GM20000 (cell line): ENCODE results near the gene ADGRA1.

Source experiments
- DNase-seq: peaks from one replicate; pipeline ENCODE4 v3.0.0; 2012; ENCODE audit warnings: low spot score
- CTCF ChIP-seq: IDR thresholded peaks from 2 replicates; pipeline ENCODE4 v1.5.1; 2012; ENCODE audit warnings: mild to moderate bottlenecking, control low read depth; ENCODE audit errors: extremely low read depth, missing control alignments

The ADGRA1 gene

GRCh38 chr10:133094286-133094685 lies 6.6 kb downstream of the ADGRA1 start:
- no peak for TF ChIP-seq CTCF
- DNase-seq = no peak

GRCh38 chr10:133094866-133095265 lies 7.1 kb downstream of the ADGRA1 start:
- DNase-seq = no peak
- TF ChIP-seq CTCF = no peak

GRCh38 chr10:133095586-133095985 lies 7.9 kb downstream of the ADGRA1 start:
- no peak for TF ChIP-seq CTCF
- DNase-seq = no peak

- no peak for DNase-seq
- TF ChIP-seq CTCF = no peak
Observed at GRCh38 chr10:133096616-133097269, 9.0 kb downstream of the ADGRA1 start.

GRCh38 chr10:133097418-133097817 lies 9.7 kb downstream of the ADGRA1 start:
- no peak for TF ChIP-seq CTCF
- no peak for DNase-seq

- TF ChIP-seq CTCF = no peak
- no peak for DNase-seq
Observed at GRCh38 chr10:133097961-133098360, 10.2 kb downstream of the ADGRA1 start.

- no peak for TF ChIP-seq CTCF
- no peak for DNase-seq
Observed at GRCh38 chr10:133098426-133099124, 10.9 kb downstream of the ADGRA1 start.
